ENCODE results near the gene FAU. TPM values are rescaled to one million over a fixed set of nuclear protein-coding genes. Genes with fewer than 3 reads are reported as not detected.
"Not testable (repeated sequence)": the region's sequence is repeated elsewhere in the genome, so short reads cannot be mapped to it uniquely, and the experiment has no call there.

Gene FAU
- total RNA-seq, 2 experiments from 2014 or later, result 1,051 to 1,116 TPM

DNA sequence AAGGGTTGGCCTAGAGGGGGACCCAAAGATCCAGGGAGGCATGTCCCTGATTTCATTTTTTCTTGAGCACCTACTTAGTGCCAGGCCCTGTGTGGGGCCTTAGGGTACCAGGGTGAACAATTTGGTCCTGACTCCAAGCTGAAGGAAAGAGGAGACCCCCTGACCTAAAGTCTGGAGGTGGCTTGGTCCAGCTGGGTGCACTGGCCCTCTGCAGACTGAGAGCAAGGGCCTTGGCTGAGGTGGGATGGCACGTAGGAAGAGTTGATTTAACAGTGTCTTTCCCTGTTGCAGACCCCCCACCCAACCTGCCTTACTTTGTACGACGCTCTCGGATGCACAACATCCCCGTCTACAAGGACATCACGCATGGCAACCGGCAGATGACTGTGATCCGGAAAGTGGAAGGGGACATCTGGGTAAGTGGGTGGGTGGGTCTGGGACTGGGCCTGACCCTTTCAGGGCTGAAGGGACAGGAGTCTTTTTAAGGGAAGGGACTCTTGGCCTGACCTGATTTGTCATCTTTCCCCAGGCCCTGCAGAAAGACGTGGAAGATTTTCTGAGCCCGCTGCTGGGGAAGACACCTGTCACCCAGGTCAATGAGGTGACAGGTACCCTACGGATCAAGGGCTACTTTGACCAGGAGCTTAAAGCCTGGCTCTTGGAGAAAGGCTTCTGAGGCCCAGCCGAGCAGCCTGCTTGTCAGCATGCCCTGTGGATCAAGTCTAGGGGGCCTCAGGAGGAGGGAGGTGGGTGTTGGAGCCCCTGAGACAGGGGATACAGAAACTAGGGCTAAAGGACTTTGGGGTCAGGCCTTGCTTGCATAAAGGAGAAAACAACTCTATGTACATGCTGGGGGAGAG lies 3.5 kb upstream of the FAU start:
- Mint-ChIP-seq H3K36me3 (ENCODE audit: low read depth) (peaks cover 41% of the 10 kb centered on the region), H3K4me3 (no peak overlapping the region), H3K27ac (no peak overlapping the region), H3K27me3 (no peaks in the 10 kb centered on the region), H3K9me3 (no peaks in the 10 kb centered on the region), H3K4me1 (peaks cover 24% of the 10 kb centered on the region)
- POLR2A ChIA-PET, result no interaction called here
- CTCF ChIA-PET, result interaction anchor here (1.5 to 1.7 kb wide), 2 partner anchors 13 to 15 kb away, joined by 4 read pairs; partner anchors contain the start of gene TM7SF2
- DNase-seq, result no peak

DNA sequence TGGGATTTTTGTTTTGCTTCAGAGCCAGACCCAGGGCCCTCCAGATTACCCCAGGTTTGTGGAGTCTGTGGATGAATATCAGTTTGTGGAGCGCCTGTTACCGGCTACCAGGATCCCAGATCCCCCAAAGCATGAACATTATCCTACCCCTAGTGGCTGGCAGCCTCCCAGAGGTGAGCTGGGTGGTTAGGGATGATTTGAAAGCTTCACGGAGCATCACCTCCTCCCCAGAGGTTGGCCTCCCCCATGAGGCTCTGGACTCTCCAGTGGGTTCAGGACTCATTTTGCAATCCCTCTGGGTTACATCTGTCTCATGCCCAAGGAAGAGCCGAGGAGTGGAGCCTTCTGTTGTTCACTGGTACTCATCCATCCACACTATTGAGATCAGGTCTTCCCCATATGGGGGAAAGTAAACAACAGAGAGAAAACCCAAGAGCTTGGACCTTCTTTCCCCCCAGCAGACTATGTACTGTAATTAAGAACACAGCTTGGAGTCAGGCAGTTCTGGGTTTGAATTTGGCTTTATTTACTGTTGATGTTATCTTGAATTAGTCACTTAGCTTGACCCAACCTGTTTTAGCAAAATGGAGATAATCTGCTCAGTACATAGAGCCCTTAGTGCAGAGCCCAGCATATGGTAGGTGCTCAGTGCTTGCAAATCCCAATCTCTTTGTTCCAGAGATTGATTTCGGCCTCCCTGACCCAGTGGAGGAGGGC lies 2.7 kb upstream of the FAU start:
- peaks cover 32% of the 10 kb centered on the region for H3K4me1 Mint-ChIP-seq
- H3K36me3 Mint-ChIP-seq (ENCODE audit: low read depth), result peaks cover 46% of the 10 kb centered on the region
- ChIA-PET POLR2A (no interaction called here), CTCF (interaction anchor here (1.0 to 1.7 kb wide), 3 partner anchors 12 to 14 kb away, joined by 4 read pairs; partner anchors contain the start of gene TM7SF2)
- no peaks in the 10 kb centered on the region for H3K9me3 Mint-ChIP-seq
- H3K27me3 Mint-ChIP-seq, result no peaks in the 10 kb centered on the region
- DNase-seq, result no peak
- no peak overlapping the region for H3K27ac Mint-ChIP-seq
- peak overlapping the region; percentile 33 for H3K4me3 Mint-ChIP-seq

DNA sequence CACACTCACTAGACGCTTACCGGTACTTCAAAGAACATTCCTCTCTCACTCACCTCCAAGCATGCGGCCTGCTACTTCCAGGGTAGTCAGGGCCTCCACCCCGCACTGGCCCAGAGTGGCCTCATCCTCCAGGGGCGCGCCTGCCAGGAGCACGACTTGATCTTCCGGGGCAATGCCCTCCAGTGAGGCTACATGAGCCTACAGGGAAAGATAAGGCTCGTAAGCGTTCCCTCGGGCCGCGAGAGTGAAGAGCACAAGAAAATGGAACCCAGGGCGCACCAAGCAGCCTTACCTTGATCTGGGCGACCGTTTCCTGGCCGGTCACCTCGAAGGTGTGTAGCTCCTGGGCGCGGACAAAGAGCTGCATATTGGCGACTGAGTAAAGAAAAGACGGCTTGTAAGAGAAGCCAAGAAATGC lies 478 bp downstream of the FAU start:
- H3K27me3 Mint-ChIP-seq, result no peaks in the 10 kb centered on the region
- H3K4me1 Mint-ChIP-seq, result peaks cover 47% of the 10 kb centered on the region
- peak; percentile 40 for DNase-seq
- H3K9me3 Mint-ChIP-seq, result no peaks in the 10 kb centered on the region
- ChIA-PET CTCF (interaction anchor here (0.8 to 2.2 kb wide), 13 partner anchors 8 to 342 kb away, joined by 3 to 8 read pairs (median 4); partner anchors contain the start of genes ARL2 and CAPN1), POLR2A (interaction anchor here (0.6 to 1.0 kb wide), 5 partner anchors 10 to 600 kb away, joined by 3 to 5 read pairs (median 3); partner anchors contain the start of gene SYVN1)
- peak overlapping the region; percentile 98 for H3K4me3 Mint-ChIP-seq
- peaks cover 53% of the 10 kb centered on the region for H3K36me3 Mint-ChIP-seq (ENCODE audit: low read depth)
- peak overlapping the region; percentile 99 for H3K27ac Mint-ChIP-seq

DNA sequence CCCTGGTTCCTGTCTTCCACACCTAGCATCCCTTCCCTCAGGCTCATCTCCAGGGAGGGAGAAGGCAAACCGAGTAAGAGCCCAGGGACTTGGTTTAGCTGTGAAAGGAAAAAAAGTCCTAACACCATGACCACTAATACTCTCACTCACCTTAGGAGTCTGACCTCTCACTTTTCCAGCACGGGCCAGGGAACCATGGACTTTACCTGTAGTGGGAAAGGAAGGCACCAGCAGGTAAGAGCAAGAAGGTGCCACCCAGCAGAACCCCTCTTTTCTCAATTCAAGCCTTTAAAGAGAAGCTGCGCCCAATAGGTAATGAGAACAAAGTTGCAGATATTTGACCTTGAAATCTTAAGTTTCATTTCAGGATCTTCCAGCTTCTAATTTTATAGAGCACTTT lies 1.1 kb downstream of the FAU start:
- DNase-seq, result no peak
- ChIA-PET POLR2A (no interaction called here), CTCF (interaction anchor here (0.8 to 2.2 kb wide), 3 partner anchors 11 to 22 kb away, joined by 3 to 6 read pairs (median 4); no protein-coding TSS in a partner anchor)
- peak overlapping the region; percentile 98 for H3K4me3 Mint-ChIP-seq
- H3K36me3 Mint-ChIP-seq (ENCODE audit: low read depth), result peaks cover 49% of the 10 kb centered on the region
- H3K4me1 Mint-ChIP-seq, result peaks cover 54% of the 10 kb centered on the region
- H3K27ac Mint-ChIP-seq, result peak overlapping the region; percentile 99
- no peaks in the 10 kb centered on the region for H3K9me3 Mint-ChIP-seq
- H3K27me3 Mint-ChIP-seq, result no peaks in the 10 kb centered on the region

DNA sequence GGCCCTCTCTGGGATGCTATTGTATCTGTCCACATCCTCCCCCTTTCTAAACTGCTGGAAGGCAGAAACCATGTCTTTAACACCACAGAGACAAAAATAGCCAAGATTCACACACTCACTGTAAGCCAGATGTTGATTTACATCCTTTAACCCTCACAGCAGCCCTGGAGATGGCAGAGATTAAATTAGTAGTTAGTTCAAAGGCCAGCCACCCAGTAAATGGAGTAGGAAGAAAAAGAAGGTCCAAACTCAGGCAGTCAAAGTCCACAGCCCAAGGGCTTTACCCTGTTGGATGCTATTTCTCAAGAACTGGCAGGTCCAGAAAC lies 2.3 kb downstream of the FAU start:
- no peaks in the 10 kb centered on the region for H3K27me3 Mint-ChIP-seq
- peaks cover 46% of the 10 kb centered on the region for H3K36me3 Mint-ChIP-seq (ENCODE audit: low read depth)
- no peaks in the 10 kb centered on the region for H3K9me3 Mint-ChIP-seq
- H3K4me1 Mint-ChIP-seq, result peaks cover 60% of the 10 kb centered on the region
- peak overlapping the region; percentile 99 for H3K27ac Mint-ChIP-seq
- ChIA-PET POLR2A (no interaction called here), CTCF (interaction anchor here (1.4 kb wide), 1 partner anchor 9 kb away, joined by 4 read pairs; no protein-coding TSS in a partner anchor)
- DNase-seq, result no peak
- H3K4me3 Mint-ChIP-seq, result no peak overlapping the region

DNA sequence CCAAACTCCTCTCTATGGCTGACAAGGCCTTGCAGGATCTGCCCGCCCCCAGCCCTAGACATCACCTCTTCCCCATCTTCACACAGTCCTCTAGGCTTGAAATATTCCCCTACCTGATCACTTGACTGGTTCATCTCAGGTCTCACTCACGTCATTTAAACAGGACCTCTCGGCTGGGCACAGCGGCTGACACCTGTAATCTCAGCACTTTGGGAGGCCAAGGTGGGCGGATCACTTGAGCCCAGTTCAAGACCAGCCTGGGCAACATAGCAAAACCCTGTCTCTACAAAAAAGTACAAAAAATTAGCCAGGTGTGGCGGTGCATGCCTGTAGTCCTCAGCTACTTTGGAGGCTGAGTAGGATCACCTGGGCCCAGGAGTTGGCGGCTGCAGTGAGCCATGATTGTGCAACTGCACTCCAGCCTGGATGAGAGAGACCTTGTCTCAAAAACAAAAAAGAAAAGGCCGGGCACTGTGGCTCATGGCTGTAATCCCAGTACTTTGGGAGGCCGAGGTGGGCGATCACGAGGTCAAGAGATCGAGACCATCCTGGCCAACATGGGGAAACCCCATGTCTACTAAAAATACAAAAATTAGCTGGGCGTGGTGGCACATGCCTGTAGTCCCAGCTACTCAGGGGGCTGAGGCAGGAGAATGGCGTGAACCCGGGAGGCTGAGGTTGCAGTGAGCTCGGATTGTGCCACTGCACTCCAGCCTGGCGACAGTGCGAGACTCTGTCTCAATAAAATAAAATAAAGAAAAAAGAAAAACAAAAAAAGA lies 2.9 kb downstream of the FAU start:
- CTCF ChIA-PET, result interaction anchor here (0.6 to 2.5 kb wide), 7 partner anchors 10 to 110 kb away, joined by 3 to 8 read pairs (median 4); partner anchors contain the start of genes CAPN1, SAC3D1 and SNX15
- H3K27me3 Mint-ChIP-seq, H3K9me3 Mint-ChIP-seq, DNase-seq, POLR2A ChIA-PET, H3K4me3 Mint-ChIP-seq: not testable (repeated sequence)
- peaks cover 42% of the 10 kb centered on the region for H3K36me3 Mint-ChIP-seq (ENCODE audit: low read depth)
- peak overlapping the region; percentile 99 for H3K27ac Mint-ChIP-seq
- H3K4me1 Mint-ChIP-seq, result peaks cover 59% of the 10 kb centered on the region

DNA sequence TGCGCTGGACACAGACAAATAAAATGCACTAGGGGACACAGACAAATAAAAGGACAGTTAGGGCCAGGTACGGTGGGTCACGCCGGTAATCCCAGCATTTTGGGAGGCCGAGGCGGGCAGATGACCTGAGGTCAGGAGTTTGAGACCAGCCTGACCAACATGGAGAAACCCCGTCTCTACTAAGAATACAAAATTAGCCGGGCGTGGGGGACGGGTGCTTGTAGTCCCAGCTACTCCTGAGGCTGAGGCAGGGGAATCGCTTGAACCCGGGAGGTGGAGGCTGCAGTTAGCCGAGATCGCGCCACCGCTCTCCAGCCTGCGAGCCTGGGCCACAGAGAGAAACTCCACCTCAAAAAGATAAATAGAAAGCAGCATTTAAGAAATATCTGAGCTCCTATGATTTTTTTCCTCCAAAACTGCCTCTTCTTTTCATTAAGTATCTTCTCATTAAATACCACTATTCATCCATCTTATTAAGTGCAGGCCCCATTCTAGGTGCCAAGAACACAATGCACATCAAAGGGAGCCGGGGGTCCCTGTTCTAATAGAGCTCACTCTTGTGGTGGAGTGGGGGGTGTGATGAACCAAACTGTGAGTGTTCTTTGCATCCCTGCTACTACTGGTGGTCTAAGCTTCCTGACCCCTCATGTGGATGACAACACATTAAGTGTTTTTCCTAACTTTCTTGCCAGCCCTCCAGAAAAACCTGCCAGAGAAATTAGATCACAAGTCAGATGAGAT lies 3.7 kb downstream of the FAU start:
- H3K36me3 Mint-ChIP-seq (ENCODE audit: low read depth), result peaks cover 40% of the 10 kb centered on the region
- POLR2A ChIA-PET, result interaction anchor here (0.6 to 1.1 kb wide), 2 partner anchors 144 to 531 kb away, joined by 3 read pairs; partner anchors contain the start of gene POLA2
- DNase-seq, result no peak
- H3K4me3 Mint-ChIP-seq, result peak overlapping the region; percentile 87
- H3K4me1 Mint-ChIP-seq, result peaks cover 65% of the 10 kb centered on the region
- peak overlapping the region; percentile 96 for H3K27ac Mint-ChIP-seq
- H3K9me3 Mint-ChIP-seq, result no peaks in the 10 kb centered on the region
- no peaks in the 10 kb centered on the region for H3K27me3 Mint-ChIP-seq
- CTCF ChIA-PET, result interaction anchor here (0.6 to 2.5 kb wide), 18 partner anchors 9 to 484 kb away, joined by 3 to 12 read pairs (median 4); partner anchors contain the start of genes ARL2, CAPN1, CDCA5 and MAJIN

DNA sequence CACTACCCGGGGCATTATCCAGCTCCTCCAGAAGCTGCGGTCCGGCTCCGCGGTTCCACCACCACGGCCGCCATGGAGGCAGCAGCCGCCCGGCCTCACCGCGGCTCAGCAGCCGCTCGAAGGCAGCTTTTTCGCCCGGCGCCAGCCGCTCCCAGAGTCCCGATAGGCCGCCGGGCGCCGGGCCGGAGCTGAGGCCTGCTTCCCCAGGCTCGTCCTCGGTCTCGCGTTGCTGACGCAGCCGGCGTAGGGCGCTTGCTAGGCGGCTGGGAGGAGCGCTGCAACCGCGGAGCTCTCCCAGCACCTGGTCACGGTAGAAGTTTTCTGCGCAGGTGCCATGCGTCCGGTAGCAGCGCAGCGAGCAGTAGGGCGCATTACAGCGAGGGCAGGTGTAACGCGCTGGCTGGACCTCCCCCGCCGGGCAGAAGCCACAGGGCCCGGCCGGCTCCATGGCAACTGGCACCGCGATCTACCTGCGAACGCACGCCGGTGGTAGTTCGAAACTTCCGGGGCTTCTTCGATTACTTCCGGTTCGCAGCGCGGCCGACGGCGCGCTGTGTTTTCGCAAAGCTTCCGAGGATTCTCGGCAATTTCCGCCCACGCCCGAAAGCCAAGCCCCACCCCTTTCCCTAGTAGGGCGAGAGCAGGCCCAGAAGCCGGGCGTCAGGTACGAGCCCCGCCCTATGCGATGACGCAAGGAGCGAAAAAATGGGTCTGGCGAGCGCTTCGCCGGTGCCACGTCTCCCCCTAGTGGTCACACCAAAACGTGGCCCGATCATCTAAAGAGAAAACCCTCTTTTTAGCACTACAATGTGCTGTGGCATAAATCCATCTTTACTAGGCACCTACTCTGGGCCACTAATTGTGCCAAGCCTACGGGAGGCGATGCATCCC lies 4.5 kb downstream of the FAU start, which contains the start of gene ZNHIT2:
ZNHIT2 (minus strand) TSS at position 496 of the 891 bp plus-strand sequence; CDS start at position 448, 48 bp downstream.
- Mint-ChIP-seq H3K4me1 (peaks cover 64% of the 10 kb centered on the region), H3K9me3 (no peaks in the 10 kb centered on the region), H3K36me3 (ENCODE audit: low read depth) (peaks cover 40% of the 10 kb centered on the region), H3K27me3 (no peaks in the 10 kb centered on the region), H3K4me3 (peak within 1 kb of the TSS; percentile 87), H3K27ac (peak within 1 kb of the TSS; percentile 96)
- CTCF ChIA-PET, result interaction anchor here (0.6 to 2.5 kb wide), 29 partner anchors 9 to 484 kb away, joined by 3 to 12 read pairs (median 4); partner anchors contain the start of genes ARL2, CAPN1, CDCA5 and DPF2
- POLR2A ChIA-PET, result interaction anchor here (0.6 to 1.1 kb wide), 2 partner anchors 145 to 532 kb away, joined by 3 read pairs; partner anchors contain the start of gene POLA2
- peak; percentile 100 for DNase-seq

DNA sequence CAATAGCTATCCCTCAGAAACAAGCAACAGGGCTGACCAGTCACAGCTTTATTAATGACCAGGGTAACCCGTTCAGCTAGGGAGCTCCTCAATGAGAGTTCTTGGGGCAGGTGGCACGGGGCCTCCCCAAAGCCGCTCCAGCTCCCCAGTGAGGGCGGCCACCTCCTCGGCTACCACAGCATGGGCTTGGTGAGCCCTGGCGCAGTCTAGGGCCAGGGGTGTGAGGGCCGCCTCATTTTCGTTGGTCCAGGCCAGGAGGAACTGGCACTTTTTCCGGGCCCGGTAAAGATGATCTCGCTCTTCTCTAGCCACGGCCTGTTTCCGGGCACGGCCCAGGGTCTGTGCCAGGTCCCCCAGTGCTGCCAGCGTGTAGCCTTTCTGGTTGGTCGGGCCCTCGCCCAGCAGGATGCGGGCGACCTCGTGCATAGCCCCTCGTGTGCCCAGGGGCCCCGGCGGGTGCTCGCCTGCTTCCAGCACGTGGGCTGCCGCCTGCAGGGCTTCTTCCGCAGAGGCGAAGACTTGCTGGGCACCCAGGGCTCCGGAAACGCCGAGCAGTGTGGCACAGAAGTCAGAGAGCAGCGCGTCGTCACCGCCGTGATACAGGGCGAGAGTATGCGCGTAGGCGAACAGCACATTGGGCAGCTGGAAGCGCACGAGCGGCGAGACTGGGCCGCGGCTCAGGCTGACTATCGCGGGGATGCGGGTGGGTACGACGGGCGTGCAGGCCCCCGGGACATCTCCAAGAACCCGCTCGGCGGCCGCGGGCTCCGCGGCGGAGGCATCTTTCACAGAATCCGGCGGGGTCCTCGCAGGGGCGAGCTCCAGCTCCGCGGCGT lies 5.3 kb downstream of the FAU start:
- CTCF ChIA-PET, result interaction anchor here (0.5 to 2.5 kb wide), 23 partner anchors 8 to 428 kb away, joined by 3 to 12 read pairs (median 4); partner anchors contain the start of genes ARL2, CAPN1, DPF2 and VPS51
- H3K36me3 Mint-ChIP-seq (ENCODE audit: low read depth), result peaks cover 32% of the 10 kb centered on the region
- DNase-seq, result peak; percentile 71

More for the DNA sequence above, 5.3 kb downstream of the FAU start:
- Mint-ChIP-seq H3K4me1 (peaks cover 65% of the 10 kb centered on the region), H3K27me3 (no peaks in the 10 kb centered on the region), H3K27ac (peak overlapping the region; percentile 96), H3K4me3 (peak overlapping the region; percentile 87), H3K9me3 (no peaks in the 10 kb centered on the region)
- POLR2A ChIA-PET, result interaction anchor here (1.1 kb wide), 1 partner anchor 145 kb away, joined by 3 read pairs; the partner anchor contains the start of gene POLA2
